KOPT-K1 (cell line): ENCODE data around the gene RFTN1.

Experiments used
- H3K27ac ChIP-seq: fragments of 200-600 bp; sonication (generic); 2 replicates; pipeline ENCODE4 v1.5.1; 2016; ENCODE audit warnings: antibody characterized with exemption, mild to moderate bottlenecking, low read depth, low read length; ENCODE audit not compliant: poor library complexity, severe bottlenecking
- H3K36me3 ChIP-seq: fragments of 200-600 bp; sonication (generic); 2 replicates; pipeline ENCODE4 v1.5.1; 2017; ENCODE audit warnings: antibody characterized with exemption, mild to moderate bottlenecking, low read length, moderate library complexity; ENCODE audit not compliant: insufficient read depth
- H3K9me3 ChIP-seq: fragments of 200-600 bp; sonication (generic); 2 replicates; pipeline ENCODE4 v1.5.1; 2017; ENCODE audit warnings: antibody characterized with exemption, low read length, mild to moderate bottlenecking; ENCODE audit not compliant: insufficient read depth, poor library complexity, severe bottlenecking

The RFTN1 gene

DNA sequence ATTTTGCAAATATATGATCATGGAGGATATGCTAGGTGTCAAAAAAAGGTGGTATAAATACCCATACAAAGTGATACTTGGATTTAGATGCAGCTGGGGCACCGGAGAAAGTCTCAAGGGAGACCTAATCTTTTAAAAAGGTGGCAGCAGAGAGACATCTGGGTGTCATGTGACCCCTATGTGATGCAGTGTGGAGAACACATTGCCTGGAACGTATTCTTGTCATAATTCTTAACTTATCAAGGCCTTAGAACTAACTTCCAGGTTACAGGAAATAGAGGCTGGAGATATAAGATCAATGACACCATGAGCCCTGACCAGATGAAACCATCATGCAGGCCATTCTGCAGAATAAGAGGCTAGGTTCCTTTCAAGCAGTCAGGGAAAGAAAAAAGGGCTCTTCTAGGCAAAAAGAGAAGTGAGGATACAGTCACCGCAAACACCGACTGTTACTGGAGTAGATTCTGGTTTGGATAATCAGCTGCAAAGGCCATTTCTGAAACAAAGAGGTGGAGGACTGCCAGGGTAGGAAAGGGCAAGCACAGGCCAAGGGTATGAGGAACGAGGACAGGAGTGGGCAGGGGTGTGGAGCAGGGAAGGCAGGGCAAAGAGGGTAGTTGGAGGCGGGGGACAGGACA is 147.9 kb downstream of the RFTN1 start:
- no peaks in the 10 kb centered on the region for H3K9me3 ChIP-seq
- no peak overlapping the region for H3K27ac ChIP-seq
- H3K36me3 ChIP-seq = peaks cover 64% of the 10 kb centered on the region

DNA sequence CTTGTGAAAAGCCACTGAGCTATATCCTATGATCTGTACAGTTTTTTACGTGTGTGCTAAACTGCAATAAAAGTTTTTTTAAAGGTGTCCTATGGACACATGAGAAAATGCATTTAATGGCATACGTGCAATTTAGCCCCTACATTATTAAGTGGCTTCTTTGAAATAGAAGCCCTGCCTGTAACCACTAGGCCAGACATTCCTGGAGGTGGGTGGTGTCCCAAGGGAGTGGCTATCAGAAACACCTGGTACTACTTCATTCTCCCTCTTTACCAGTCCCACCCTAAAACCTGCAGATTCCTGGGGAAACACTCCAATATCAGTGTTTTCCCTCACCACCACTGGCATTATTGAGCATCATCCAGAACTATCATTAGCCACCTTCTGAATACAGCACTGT is 148.5 kb downstream of the RFTN1 start:
- Histone ChIP-seq H3K27ac (no peak overlapping the region), H3K9me3 (no peaks in the 10 kb centered on the region), H3K36me3 (peaks cover 59% of the 10 kb centered on the region)

DNA sequence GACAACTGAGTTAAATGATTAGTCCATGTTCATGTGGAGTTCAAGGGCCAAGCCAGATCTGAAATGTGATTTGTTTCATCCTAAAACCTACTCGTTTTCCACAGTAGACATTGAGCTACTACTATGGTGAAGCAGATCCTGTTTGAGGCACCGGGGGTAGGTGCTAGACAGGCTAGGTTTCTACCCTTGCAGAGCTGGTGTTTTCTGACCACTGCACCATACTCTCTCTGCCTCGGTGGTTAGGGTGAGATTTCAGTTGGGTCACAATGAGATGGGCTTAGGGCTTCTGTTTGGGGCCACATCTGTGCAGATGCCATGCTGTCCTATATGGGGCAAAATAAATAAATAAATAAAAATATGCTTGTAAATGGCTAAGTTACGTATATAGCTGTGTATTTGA is 149.2 kb downstream of the RFTN1 start:
- Histone ChIP-seq H3K36me3 (peaks cover 53% of the 10 kb centered on the region), H3K27ac (no peak overlapping the region), H3K9me3 (no peaks in the 10 kb centered on the region)

DNA sequence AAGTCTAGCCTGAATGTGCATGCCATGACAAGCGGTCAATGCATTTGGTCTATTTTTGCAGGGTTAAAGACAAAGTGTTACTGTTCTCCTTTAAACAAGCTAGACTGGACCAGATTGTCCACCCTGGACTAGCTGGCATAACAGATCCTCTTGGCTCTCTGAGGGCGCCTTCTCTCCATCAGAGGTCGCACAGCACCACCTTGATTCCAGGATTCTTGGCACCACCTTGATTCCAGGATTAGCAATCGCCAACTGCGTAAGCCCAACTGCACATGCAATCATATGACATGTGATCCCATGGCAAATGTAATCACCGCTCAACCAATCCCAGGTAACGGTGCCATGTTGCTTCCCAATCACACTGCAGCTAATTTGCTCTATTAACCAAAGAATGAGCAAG is 149.9 kb downstream of the RFTN1 start:
- H3K27ac ChIP-seq = no peak overlapping the region
- H3K36me3 ChIP-seq = peaks cover 46% of the 10 kb centered on the region
- H3K9me3 ChIP-seq = no peaks in the 10 kb centered on the region

DNA sequence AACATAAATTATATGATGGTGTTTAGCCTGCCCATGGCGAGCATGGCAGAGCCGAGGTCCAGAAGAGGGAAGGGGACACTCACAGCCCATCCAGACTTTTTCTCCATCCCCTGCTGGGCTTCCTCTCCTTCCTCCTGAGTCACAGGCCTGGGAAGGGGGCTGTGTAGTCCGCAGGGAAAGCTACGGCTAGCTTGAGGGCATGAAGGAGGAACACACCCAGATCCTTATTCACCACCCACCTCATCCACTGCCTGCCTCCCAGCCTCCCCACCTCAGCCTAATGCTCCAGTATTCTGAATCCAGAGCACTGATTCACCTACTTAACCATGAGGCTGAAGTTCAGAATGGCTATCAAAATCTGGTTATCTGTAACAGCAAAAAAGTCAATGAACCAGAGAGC is 150.7 kb downstream of the RFTN1 start:
- H3K9me3 ChIP-seq = no peaks in the 10 kb centered on the region
- no peak overlapping the region for H3K27ac ChIP-seq
- peaks cover 42% of the 10 kb centered on the region for H3K36me3 ChIP-seq

DNA sequence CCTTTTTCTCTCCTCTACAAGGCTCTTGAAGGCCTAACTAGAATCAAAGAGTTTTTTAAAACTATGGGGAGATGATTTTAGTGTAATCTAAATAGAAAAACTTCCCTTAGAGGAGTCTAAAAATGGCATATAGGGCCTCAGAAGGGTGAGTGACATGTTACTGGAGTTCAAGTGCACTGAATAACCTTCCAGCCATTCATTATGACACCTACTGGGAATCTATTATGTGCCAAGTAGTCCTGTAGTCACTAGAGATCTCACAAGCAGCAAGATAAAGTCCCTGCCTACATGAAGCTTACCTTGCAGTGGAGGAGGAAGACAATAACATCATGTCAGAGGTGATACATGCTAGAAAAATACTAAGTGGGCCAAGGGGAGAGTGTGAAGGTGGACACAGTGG is 152.4 kb downstream of the RFTN1 start:
- H3K27ac ChIP-seq = no peak overlapping the region
- peaks cover 33% of the 10 kb centered on the region for H3K36me3 ChIP-seq
- no peaks in the 10 kb centered on the region for H3K9me3 ChIP-seq

DNA sequence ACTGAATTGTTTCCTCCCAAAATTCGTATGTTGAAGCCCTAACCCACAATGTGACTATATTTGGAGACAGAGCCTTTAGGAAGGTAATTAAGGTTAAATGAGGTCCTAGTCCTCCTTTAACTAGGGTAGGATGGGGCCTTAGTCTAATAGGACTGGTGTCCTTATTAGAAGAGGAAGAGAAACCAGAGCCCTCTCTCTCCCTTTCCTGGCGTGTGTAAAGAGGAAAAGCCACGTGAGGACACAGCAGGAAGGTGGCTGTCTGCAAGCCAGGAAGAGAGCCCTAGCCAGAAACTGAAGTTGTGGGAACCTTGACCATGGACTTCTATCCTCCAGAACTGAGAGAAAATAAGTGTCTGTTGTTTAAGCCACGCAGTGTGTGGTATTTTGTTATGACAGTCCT is 154.2 kb downstream of the RFTN1 start:
- peaks cover 22% of the 10 kb centered on the region for H3K36me3 ChIP-seq
- H3K27ac ChIP-seq = no peak overlapping the region
- no peaks in the 10 kb centered on the region for H3K9me3 ChIP-seq

DNA sequence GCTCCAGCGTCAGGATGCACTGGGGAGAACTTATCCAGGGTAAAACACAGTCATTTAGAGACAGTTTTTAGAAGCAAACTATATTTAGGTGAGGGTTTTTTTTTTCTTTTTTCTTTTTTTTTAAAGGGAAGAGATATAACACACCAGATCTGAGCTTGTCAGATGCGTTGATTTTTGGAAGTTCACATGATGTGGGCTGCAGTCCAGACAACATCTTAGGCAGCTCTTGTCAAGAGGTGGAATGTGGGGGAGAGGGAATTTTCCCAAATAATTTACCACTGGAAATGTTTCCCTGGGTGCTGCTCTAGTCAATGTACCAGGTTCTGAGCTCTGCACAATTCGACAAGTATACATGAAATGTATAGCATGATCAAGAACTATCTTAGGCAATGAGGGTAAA is 155.2 kb downstream of the RFTN1 start:
- Histone ChIP-seq H3K9me3 (no peaks in the 10 kb centered on the region), H3K36me3 (peaks cover 17% of the 10 kb centered on the region), H3K27ac (no peak overlapping the region)

DNA sequence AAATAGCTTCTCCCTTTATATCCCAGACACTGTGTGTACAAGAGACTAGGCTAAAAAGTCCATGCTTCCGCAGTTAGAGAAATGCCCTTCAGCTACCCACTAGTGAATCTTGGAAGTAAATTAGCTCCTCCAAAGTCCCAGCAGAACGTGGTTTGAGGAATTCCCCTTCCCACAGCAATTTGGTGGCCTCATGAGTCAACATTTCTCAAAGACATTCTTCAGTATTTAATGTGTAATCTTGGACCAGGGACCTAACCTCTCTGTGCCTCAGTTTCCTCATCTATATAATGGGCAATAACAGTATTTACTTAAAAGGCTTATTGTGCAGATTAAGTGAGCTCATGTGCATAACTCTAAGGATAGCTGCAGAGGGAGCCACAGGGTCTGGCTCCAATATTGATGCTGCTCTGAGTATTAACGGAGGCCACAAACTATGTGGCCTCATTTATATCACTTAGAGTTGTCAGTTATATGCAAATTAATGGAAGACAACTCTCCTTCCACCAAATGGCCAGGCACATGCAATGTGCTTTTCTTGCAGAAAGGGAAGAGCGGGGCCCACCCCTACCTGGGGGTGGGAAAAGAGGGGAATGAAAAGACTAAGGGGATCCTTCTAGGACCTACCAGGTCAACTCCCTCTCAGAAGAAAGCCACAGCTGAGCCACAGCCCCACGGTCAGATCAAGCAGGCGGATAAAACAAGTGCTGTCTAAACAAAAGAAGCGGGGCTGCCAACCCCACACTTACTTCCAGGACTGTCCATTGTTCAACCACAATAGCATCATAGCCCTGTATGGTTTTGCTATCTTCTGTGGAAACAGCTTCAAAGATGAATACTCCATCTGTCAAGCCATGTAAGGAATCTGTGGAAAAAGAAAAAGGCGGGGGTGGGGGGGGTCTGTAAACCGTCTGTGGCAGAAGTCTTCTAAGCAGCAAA is 156.0 kb downstream of the RFTN1 start:
- no peak overlapping the region for H3K27ac ChIP-seq
- H3K36me3 ChIP-seq = peaks cover 17% of the 10 kb centered on the region
- H3K9me3 ChIP-seq = no peaks in the 10 kb centered on the region

DNA sequence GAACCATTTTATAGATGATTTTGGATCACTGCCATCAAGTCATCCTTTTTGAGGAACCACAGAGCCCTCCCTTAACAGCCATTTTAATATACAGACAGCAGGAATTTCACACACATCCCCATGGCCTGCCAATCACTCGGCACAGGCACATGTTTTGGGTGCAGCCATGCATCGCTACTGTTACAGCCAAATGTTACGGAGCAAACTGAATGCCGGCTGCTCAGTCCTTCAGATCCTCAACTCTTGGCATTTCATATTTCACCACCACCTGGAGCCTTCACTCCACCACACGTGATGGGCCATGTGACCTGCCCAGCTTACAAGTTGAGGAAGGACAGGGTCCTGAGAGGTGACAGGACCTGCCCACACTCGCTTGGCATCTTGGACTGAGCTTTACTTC is 157.7 kb downstream of the RFTN1 start:
- peaks cover 11% of the 10 kb centered on the region for H3K36me3 ChIP-seq
- H3K27ac ChIP-seq = no peak overlapping the region
- no peaks in the 10 kb centered on the region for H3K9me3 ChIP-seq

DNA sequence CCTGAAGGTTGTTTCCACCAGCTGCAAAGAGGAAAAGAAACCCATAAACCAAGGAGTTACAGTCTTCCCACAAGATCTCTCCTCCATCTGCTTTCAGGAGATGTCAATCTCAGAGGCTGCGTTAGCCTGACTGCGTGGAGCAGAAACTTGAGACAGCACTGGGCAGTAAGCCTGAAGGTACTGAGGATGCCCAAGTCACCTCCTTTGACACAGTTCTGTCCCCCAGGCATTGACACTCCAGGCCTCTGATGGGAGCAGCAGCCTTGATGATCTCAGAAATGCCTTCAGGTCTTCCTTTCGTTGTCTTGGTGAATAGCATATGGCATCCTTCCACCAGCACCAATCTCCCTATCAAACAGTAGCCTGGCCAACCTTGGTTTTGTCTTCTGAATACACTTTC is 159.2 kb downstream of the RFTN1 start:
- peaks cover 26% of the 10 kb centered on the region for H3K36me3 ChIP-seq
- H3K27ac ChIP-seq = no peak overlapping the region

DNA sequence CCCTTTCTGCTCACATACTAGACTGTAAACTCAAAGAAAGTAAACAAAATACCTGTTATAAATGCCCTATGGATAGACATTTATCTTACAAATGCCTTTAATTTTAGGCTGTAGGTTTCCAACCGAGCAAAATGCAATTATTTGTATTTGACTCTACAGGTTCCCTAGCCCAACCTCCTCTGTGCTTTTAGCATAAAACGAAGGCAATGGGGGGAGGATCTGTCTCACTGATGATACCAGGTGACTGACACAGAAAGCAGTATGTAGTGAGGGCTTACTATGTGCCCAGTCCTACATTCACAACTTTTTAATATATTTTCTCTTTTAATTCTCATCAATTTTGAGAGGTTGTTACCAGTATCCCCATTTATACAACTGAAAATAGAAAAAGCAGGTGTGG is 161.1 kb downstream of the RFTN1 start:
- no peak overlapping the region for H3K27ac ChIP-seq
- H3K9me3 ChIP-seq = no peaks in the 10 kb centered on the region
- H3K36me3 ChIP-seq = peaks cover 39% of the 10 kb centered on the region

More for the DNA sequence above, 159.2 kb downstream of the RFTN1 start:
- no peaks in the 10 kb centered on the region for H3K9me3 ChIP-seq

DNA sequence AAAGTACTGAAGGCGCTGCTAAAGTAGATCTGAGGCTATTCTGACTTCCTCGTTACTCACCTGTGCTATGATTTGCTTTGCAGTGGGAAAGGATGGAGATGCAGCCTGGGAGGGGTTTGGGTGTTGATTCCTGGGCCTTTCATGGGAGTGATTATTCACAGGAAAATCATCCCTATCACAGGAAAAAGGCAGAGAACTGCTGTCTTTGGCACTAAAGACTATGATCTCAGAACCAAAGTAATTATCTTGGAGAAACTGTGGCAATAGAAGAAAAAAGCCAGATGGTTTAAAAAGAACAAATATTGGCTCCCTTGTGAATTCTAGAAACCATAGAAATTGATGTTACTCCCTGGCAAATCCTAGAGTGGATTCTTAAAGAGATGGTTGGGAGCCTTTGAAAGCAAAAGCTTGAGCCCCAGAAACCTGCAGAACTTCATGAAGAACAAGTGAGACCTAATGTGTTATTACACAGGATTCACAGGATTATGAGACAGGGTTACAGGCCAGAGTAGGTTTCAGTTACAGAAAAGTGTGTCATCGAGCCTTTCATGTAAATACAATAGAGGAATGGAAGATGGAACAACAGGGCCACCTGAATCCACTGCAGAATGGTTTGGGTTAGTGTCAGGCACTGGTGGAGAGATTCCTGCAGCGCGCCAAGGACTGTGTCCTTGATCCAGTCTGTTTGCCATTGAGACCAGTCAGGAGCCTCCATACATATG is 162.7 kb downstream of the RFTN1 start:
- no peak overlapping the region for H3K27ac ChIP-seq
- peaks cover 38% of the 10 kb centered on the region for H3K36me3 ChIP-seq
- H3K9me3 ChIP-seq = no peaks in the 10 kb centered on the region

DNA sequence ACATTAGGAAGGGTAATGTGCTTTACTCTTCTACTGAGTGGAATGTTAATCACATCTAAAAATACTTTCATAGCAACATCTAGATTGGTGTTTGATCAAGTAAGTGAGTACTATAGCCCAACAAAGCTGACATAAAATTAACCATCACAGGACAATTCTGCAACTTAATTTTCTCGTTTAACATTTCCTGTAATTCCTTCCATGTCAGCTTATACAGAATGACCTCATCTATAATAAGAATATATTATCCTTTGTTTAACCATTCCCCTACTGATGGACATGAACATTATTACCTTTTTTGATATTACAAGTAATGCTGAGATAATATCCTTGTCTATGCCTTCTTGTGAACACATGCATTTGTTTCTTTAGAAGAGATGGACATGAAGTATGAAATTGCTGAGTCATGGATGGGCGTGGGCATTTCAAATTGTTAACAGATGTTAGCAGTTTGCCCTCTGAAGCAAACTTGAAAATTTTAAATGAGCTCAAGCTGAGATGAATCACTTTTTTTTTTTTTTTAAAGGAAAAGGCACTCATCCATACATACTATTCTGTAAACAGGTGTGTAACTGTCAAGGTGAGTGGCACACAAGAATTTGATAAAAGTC is 163.4 kb downstream of the RFTN1 start:
- peaks cover 38% of the 10 kb centered on the region for H3K36me3 ChIP-seq
- no peak overlapping the region for H3K27ac ChIP-seq

DNA sequence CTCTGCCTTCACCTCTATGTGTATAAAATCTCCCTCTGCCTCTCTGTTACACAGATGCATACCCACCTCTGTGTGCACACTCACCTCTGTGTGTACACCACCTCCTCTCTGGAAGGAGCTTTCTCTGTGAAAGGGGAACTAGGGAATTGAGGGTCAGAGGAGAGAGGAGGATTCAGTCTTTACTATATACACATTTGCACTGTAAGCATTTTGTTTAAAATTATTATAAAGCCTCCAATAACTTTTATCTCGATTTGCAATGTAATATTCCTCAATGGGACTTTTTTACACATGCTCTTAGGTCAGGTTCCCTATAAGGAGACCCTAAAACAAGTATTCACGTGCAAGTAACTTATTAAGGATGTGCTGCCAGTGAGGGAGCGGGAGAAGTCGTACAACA is 166.0 kb downstream of the RFTN1 start:
- Histone ChIP-seq H3K9me3 (no peaks in the 10 kb centered on the region), H3K27ac (no peak overlapping the region), H3K36me3 (peaks cover 38% of the 10 kb centered on the region)

More for the DNA sequence above, 163.4 kb downstream of the RFTN1 start:
- no peaks in the 10 kb centered on the region for H3K9me3 ChIP-seq
